B cell (primary cell): Measurements from ENCODE around the gene PLA2G6. TPM values are rescaled to one million over a fixed set of nuclear protein-coding genes. Genes with fewer than 3 reads are reported as not detected.

Experiments used
- ATAC-seq: fragments of 200-7000 bp; cut with Tn5 transposase; one replicate; pipeline ENCODE4 v1.10.0; 2021; ENCODE audit warnings: low read depth, mild to moderate bottlenecking, moderate number of reproducible peaks, moderate library complexity
- CTCF ChIA-PET: fragments of 350-600 bp; sonication (Branson Sonifier 250); formaldehyde crosslinking; loops from one replicate; lab custom pipeline; 2021; ENCODE audit warnings: antibody characterized with exemption, inconsistent platforms; lab: Charles Lee
- POLR2A ChIA-PET: fragments of 350-600 bp; sonication (Branson Sonifier 250); formaldehyde crosslinking; loops from one replicate; lab custom pipeline; 2021; ENCODE audit warnings: antibody characterized with exemption; lab: Charles Lee
- DNase-seq: peaks from one replicate; pipeline ENCODE4 v3.0.0; 2013
- H2AFZ ChIP-seq: 2 replicates; pipeline ENCODE4 v1.6.1; 2012; ENCODE audit warnings: mild to moderate bottlenecking, low read depth, low read length; ENCODE audit not compliant: insufficient read depth, poor library complexity, severe bottlenecking
- H3K27ac ChIP-seq, 2 donors: 1 replicate in 1 of 2; 2 replicates in 1 of 2; pipeline ENCODE4 v1.5.1; 2012 to 2013; ENCODE audit warnings: low read length in 2 of 2, mild to moderate bottlenecking in 2 of 2, moderate library complexity in 1 of 2
- H3K27me3 ChIP-seq, 4 experiments: fragments of 200-600 bp in 1 of 4; sonication (generic) in 1 of 4; replicated peaks in 1 of 4; 1 replicate in 2 of 4; 2 replicates in 2 of 4; pipeline versions ENCODE4 v1.6.1 to v1.7.0; 2013 to 2016; ENCODE audit warnings: low read length in 3 of 4, mild to moderate bottlenecking in 2 of 4, mixed read lengths in 1 of 4, moderate library complexity in 1 of 4; ENCODE audit not compliant: insufficient read depth in 4 of 4, control insufficient read depth in 3 of 4; ENCODE audit errors: control extremely low read depth in 1 of 4
- H3K36me3 ChIP-seq, 2 experiments: replicated peaks in 1 of 2; 1 replicate in 1 of 2; 2 replicates in 1 of 2; pipeline versions ENCODE4 v1.6.1 to v1.7.1; 2013; ENCODE audit warnings: low read length in 1 of 2; ENCODE audit not compliant: insufficient read depth in 2 of 2, control insufficient read depth in 1 of 2; ENCODE audit errors: control extremely low read depth in 1 of 2, extremely low read depth in 1 of 2
- H3K4me1 ChIP-seq, 2 donors: fragments of 200-600 bp in 1 of 2; sonication (generic) in 1 of 2; 1 replicate in 1 of 2; 2 replicates in 1 of 2; pipeline versions ENCODE4 v1.5.1 to v1.6.1; 2013 to 2017; ENCODE audit warnings: low read length in 2 of 2; ENCODE audit not compliant: control insufficient read depth in 2 of 2, insufficient read depth in 2 of 2
- H3K4me2 ChIP-seq: replicated peaks from 2 replicates; pipeline ENCODE3; 2012; ENCODE audit warnings: mild to moderate bottlenecking, low read depth, low read length; ENCODE audit not compliant: poor library complexity, severe bottlenecking
- H3K4me3 ChIP-seq, 5 experiments: fragments of 200-600 bp in 1 of 5; sonication (generic) in 1 of 5; 1 replicate in 3 of 5; 2 replicates in 2 of 5; pipeline versions ENCODE4 v1.5.1 to v1.7.0; 2011 to 2016; ENCODE audit warnings: low read length in 4 of 5, mild to moderate bottlenecking in 4 of 5, low read depth in 2 of 5, control low read depth in 1 of 5, moderate library complexity in 1 of 5; ENCODE audit not compliant: insufficient read depth in 1 of 5; ENCODE audit errors: control extremely low read depth in 1 of 5, extremely low read depth in 1 of 5
- H3K79me2 ChIP-seq: fragments of 200-600 bp; sonication (generic); one replicate; pipeline ENCODE4 v1.6.0; 2016; ENCODE audit warnings: low read length; ENCODE audit not compliant: control insufficient read depth, insufficient read depth
- H3K9ac ChIP-seq: fragments of 200-600 bp; sonication (generic); 2 replicates; pipeline ENCODE4 v1.6.1; 2017; ENCODE audit warnings: mild to moderate bottlenecking, low read length, moderate library complexity
- H3K9me3 ChIP-seq, 3 donors: one replicate each; pipeline versions ENCODE4 v1.6.1 to v1.7.1; 2013; ENCODE audit warnings: low read length in 2 of 3; ENCODE audit not compliant: control insufficient read depth in 2 of 3, insufficient read depth in 1 of 3; ENCODE audit errors: control extremely low read depth in 1 of 3
- H4K20me1 ChIP-seq: 2 replicates; pipeline ENCODE4 v1.6.0; 2012; ENCODE audit warnings: mild to moderate bottlenecking, low read length; ENCODE audit not compliant: insufficient read depth, control insufficient read depth, poor library complexity, severe bottlenecking
- H3K27ac Mint-ChIP-seq: one replicate; pipeline ENCODE4 v1.8.0; 2021; ENCODE audit warnings: mixed read lengths
- H3K27me3 Mint-ChIP-seq: one replicate; pipeline ENCODE4 v1.8.0; 2021; ENCODE audit warnings: mixed read lengths
- H3K4me1 Mint-ChIP-seq: one replicate; pipeline ENCODE4 v1.8.0; 2021; ENCODE audit warnings: mixed read lengths
- H3K4me3 Mint-ChIP-seq: one replicate; pipeline ENCODE4 v1.8.0; 2021; ENCODE audit warnings: mixed read lengths
- H3K9me3 Mint-ChIP-seq: one replicate; pipeline ENCODE4 v1.8.0; 2022; ENCODE audit warnings: mixed read lengths; ENCODE audit not compliant: insufficient read depth
- CTCF ChIP-seq: fragments of 200-600 bp; IDR thresholded peaks from one replicate; pipeline ENCODE4 v1.8.0; 2022; ENCODE audit warnings: antibody characterized with exemption, mild to moderate bottlenecking
- EZH2 ChIP-seq: IDR thresholded peaks from 2 replicates; pipeline ENCODE4 v1.6.1; 2012; ENCODE audit warnings: borderline replicate concordance, low read depth, mild to moderate bottlenecking, moderate library complexity, low read length; ENCODE audit not compliant: insufficient read depth, poor library complexity, severe bottlenecking
- WGBS: methylation state at CpG from one replicate; pipeline ENCODE4 v1.1.5; 2013; ENCODE audit warnings: missing lambda C conversion rate; ENCODE audit not compliant: insufficient coverage; 5-methylcytosine and 5-hydroxymethylcytosine counted together
- intact Hi-C: fragments of 100-400 bp; cut with micrococcal nuclease; formaldehyde crosslinking; loops from one replicate; pipeline ENCODE4 v1.10.0; 2022
- polyA plus RNA-seq: library from polyadenylated mRNA; depleted of rRNA; stranded (reverse); fragments of >200 nt; gene quantifications from 2 replicates; pipeline ENCODE4 v1.2.3, GENCODE V29; 2012
- total RNA-seq, 2 donors: library from RNA; stranded (reverse); fragments of 120-200 nt in 1 of 2; gene quantifications; 1 replicate in 1 of 2; 2 replicates in 1 of 2; pipeline versions ENCODE4 v1.2.3 to v1.2.4, GENCODE V29; 2013 to 2022

The PLA2G6 gene
- total and polyA plus RNA-seq, 2 donors (not counting 1 experiment from before 2014, with no cell fraction given): 125 to 148 TPM

GRCh38 chr22:38072322-38073149 lies 109.1 kb downstream of the PLA2G6 start:
- no peak for ATAC-seq
- CTCF ChIA-PET: interaction anchor here (1.1 kb wide), 1 partner anchor 20 kb away, joined by 5 read pairs; no protein-coding TSS in a partner anchor
- H3K4me1 ChIP-seq: no peaks in the 10 kb centered on the region
- Mint-ChIP-seq H3K27ac (no peak overlapping the region), H3K4me1 (no peaks in the 10 kb centered on the region), H3K27me3 (no peaks in the 10 kb centered on the region), H3K4me3 (no peak overlapping the region), H3K9me3 (no peaks in the 10 kb centered on the region)
- no peak overlapping the region for H3K27ac ChIP-seq
- no peaks in the 10 kb centered on the region for H3K9me3 ChIP-seq
- H3K36me3 ChIP-seq: peaks cover 0 to 56% of the 10 kb centered on the region in 2 experiments
- no peak overlapping the region for H3K9ac ChIP-seq
- no peak overlapping the region for H2AFZ ChIP-seq
- no peaks in the 10 kb centered on the region for H3K79me2 ChIP-seq
- no peak overlapping the region for H3K4me2 ChIP-seq
- intact Hi-C loops: no loop called here
- 97% methylated on average over 25 of the region's 25 CpGs for WGBS
- no peaks in the 10 kb centered on the region for H3K27me3 ChIP-seq
- no peak for DNase-seq
- POLR2A ChIA-PET: no interaction called here
- H3K4me3 ChIP-seq: no peak overlapping the region
- H4K20me1 ChIP-seq: no peaks in the 10 kb centered on the region
- no peak for TF ChIP-seq CTCF
- no peak for TF ChIP-seq EZH2
